ENCODE results near the gene NFIA. TPM values are rescaled to one million over a fixed set of nuclear protein-coding genes. Genes with fewer than 3 reads are reported as not detected.
A peak's percentile ranks its signal among the peaks of the same experiment; 100 is the strongest.

NFIA gene
- total and polyA plus RNA-seq, 2 of the 13 experiments (the other 11 are each of a cell fraction or from before 2014, with no cell fraction given) = 14.7 to 28.5 TPM

- TF ChIP-seq RBAK (CRISPR knock-in tag; IDR thresholded peaks at IDR 0.05) (no peak), ZNF160 (CRISPR knock-in tag; IDR thresholded peaks at IDR 0.05) (no peak), CSRNP2 (CRISPR knock-in tag; conservative IDR thresholded peaks at IDR 0.05; ENCODE audit: low read depth) (no peak), HOXA3 (CRISPR knock-in tag; IDR thresholded peaks at IDR 0.05) (no peak), ZNF83 (CRISPR knock-in tag; IDR thresholded peaks at IDR 0.05; ENCODE audit: borderline replicate concordance) (no peak), GATAD2A (CRISPR knock-in tag; IDR thresholded peaks at IDR 0.05) (peak; percentile 92), ARID5B (CRISPR knock-in tag; IDR thresholded peaks at IDR 0.05) (peak; percentile 92), ZNF24 (IDR thresholded peaks at IDR 0.05) (no peak), ZNF282 (IDR thresholded peaks at IDR 0.05; ENCODE audit: partially characterized antibody) (no peak), ZNF652 (CRISPR knock-in tag; IDR thresholded peaks at IDR 0.05; ENCODE audit: borderline replicate concordance, low read depth) (peak; percentile 34; the same call in 1 of the 2 replicates), TEF (CRISPR knock-in tag; IDR thresholded peaks at IDR 0.05) (no peak), ZNF432 (CRISPR knock-in tag; IDR thresholded peaks at IDR 0.05; ENCODE audit: borderline replicate concordance) (no peak), ZZZ3 (CRISPR knock-in tag; IDR thresholded peaks at IDR 0.05; ENCODE audit: borderline replicate concordance) (no peak), GZF1 (CRISPR knock-in tag; IDR thresholded peaks at IDR 0.05) (no peak), IRF1 (CRISPR knock-in tag; IDR thresholded peaks at IDR 0.05; ENCODE audit: low read depth) (no peak), HDAC1 (CRISPR knock-in tag; IDR thresholded peaks at IDR 0.05) (peak; percentile 53; the same call in 1 of the 2 replicates), ZFX (CRISPR knock-in tag; IDR thresholded peaks at IDR 0.05; ENCODE audit: low read depth) (no peak), SNAPC5 (CRISPR knock-in tag; IDR thresholded peaks at IDR 0.05; ENCODE audit: borderline replicate concordance) (no peak), MIER3 (CRISPR knock-in tag; IDR thresholded peaks at IDR 0.05; ENCODE audit: borderline replicate concordance) (peak; percentile 42; the same call in 1 of the 2 replicates), SOX6 (IDR thresholded peaks at IDR 0.05) (no peak), SOX6 (CRISPR knock-in tag; IDR thresholded peaks at IDR 0.05) (peak; percentile 89), NFRKB (IDR thresholded peaks at IDR 0.05) (no peak), NFIC (IDR thresholded peaks at IDR 0.05; ENCODE audit: low read length) (peak; percentile 76; the same call in 1 of the 2 replicates), CBX5 (CRISPR knock-in tag; IDR thresholded peaks at IDR 0.05; ENCODE audit: borderline replicate concordance) (no peak), ZSCAN31 (CRISPR knock-in tag; IDR thresholded peaks at IDR 0.05; ENCODE audit: low read depth) (no peak), SMARCE1 (IDR thresholded peaks at IDR 0.05; ENCODE audit: borderline replicate concordance) (no peak)
These were observed 7.0 kb downstream of the NFIA start (continued) for GRCh38 chr1:61089338-61089737.
